Activated CD4-positive, alpha-beta memory T cell treated with anti-CD3 and anti-CD28 coated beads, Interleukin-2, amount 10 ng/mL, durations not matched to agents 7 days and 5 days (primary cell): ENCODE measurements around the gene GALR3. TPM values are rescaled to one million over a fixed set of nuclear protein-coding genes. Genes with fewer than 3 reads are reported as not detected.

Experiments
- CTCF ChIA-PET: fragments of 350-600 bp; sonication (Branson Sonifier 250); formaldehyde crosslinking; loops from one replicate; lab custom pipeline; 2021; ENCODE audit warnings: antibody characterized with exemption, inconsistent platforms; lab: Charles Lee
- POLR2A ChIA-PET: fragments of 350-600 bp; sonication (Branson Sonifier 250); formaldehyde crosslinking; loops from one replicate; lab custom pipeline; 2021; ENCODE audit warnings: antibody characterized with exemption; lab: Charles Lee
- DNase-seq: peaks from one replicate; pipeline ENCODE4 v3.0.0-alpha.2; 2020
- H3K27ac Mint-ChIP-seq: one replicate; pipeline ENCODE4 v1.8.0; 2021; ENCODE audit warnings: mild to moderate bottlenecking, mixed read lengths
- H3K27me3 Mint-ChIP-seq: one replicate; pipeline ENCODE4 v1.8.0; 2021; ENCODE audit warnings: mixed read lengths
- H3K36me3 Mint-ChIP-seq: one replicate; pipeline ENCODE4 v1.8.0; 2021; ENCODE audit warnings: low read depth, mixed read lengths
- H3K4me1 Mint-ChIP-seq: one replicate; pipeline ENCODE4 v1.8.0; 2021; ENCODE audit warnings: mixed read lengths
- H3K4me3 Mint-ChIP-seq: one replicate; pipeline ENCODE4 v1.8.0; 2021; ENCODE audit warnings: mild to moderate bottlenecking, mixed read lengths
- H3K9me3 Mint-ChIP-seq: one replicate; pipeline ENCODE4 v1.8.0; 2021; ENCODE audit warnings: mixed read lengths
- total RNA-seq, 2 experiments: library from RNA; stranded (reverse); gene quantifications; one replicate each; pipeline ENCODE4 v1.2.3, GENCODE V29; 2021

Gene GALR3
- total RNA-seq, 2 experiments from 2014 or later = not detected

GRCh38 chr22:37865510-37865909, 42.3 kb downstream of the GALR3 start:
- Mint-ChIP-seq H3K9me3 (no peaks in the 10 kb centered on the region), H3K27ac (no peak overlapping the region), H3K27me3 (no peaks in the 10 kb centered on the region), H3K4me3 (no peak overlapping the region), H3K36me3 (peaks cover 51% of the 10 kb centered on the region), H3K4me1 (no peaks in the 10 kb centered on the region)
- POLR2A ChIA-PET = interaction anchor here (1.0 to 1.1 kb wide), 2 partner anchors 21 to 31 kb away, joined by 3 read pairs; partner anchors contain the start of gene ANKRD54
- CTCF ChIA-PET = interaction anchor here (0.5 to 13.0 kb wide), 5 partner anchors 10 to 98 kb away, joined by 3 to 141 read pairs (median 4); no protein-coding TSS in a partner anchor
- DNase-seq = no peak

- Mint-ChIP-seq H3K36me3 (peaks cover 50% of the 10 kb centered on the region), H3K4me3 (no peak overlapping the region), H3K4me1 (no peaks in the 10 kb centered on the region), H3K27me3 (no peaks in the 10 kb centered on the region), H3K9me3 (no peaks in the 10 kb centered on the region), H3K27ac (no peak overlapping the region)
- no peak for DNase-seq
- ChIA-PET CTCF (no interaction called here), POLR2A (interaction anchor here (1.4 kb wide), 1 partner anchor 7 kb away, joined by 3 read pairs; no protein-coding TSS in a partner anchor)
Observed at GRCh38 chr22:37870273-37870672, 47.1 kb downstream of the GALR3 start.

Other genes starting within 250 kb of the GALR3 start
- gene LGALS2, start 243.3 kb upstream of the GALR3 start, total RNA-seq = not detected
- 10 to 100 TPM; 59.5 to 64.4 TPM for gene GGA1, start 214.5 kb upstream of the GALR3 start, total RNA-seq
- gene SH3BP1, start 183.7 kb upstream of the GALR3 start, total RNA-seq = 100 to 1,000 TPM; 161 to 162 TPM
- gene PDXP, start 164.7 kb upstream of the GALR3 start, total RNA-seq = 10 to 100 TPM; 19.1 to 21.6 TPM
- gene LGALS1, start 147.7 kb upstream of the GALR3 start, total RNA-seq = 1,000 to 10,000 TPM; 2,209 to 2,240 TPM
- 10 to 100 TPM; 36.6 to 36.9 TPM for gene NOL12, start 137.0 kb upstream of the GALR3 start, total RNA-seq
- gene TRIOBP, start 126.3 kb upstream of the GALR3 start, total RNA-seq = 10 to 100 TPM; 40.9 to 42.7 TPM
- gene GCAT, start 15.4 kb upstream of the GALR3 start, total RNA-seq = 10 to 100 TPM; 13.2 to 14.1 TPM
- 10 to 100 TPM; 22.1 TPM for gene ANKRD54, start 21.0 kb downstream of the GALR3 start, total RNA-seq
- gene EIF3L, start 26.0 kb downstream of the GALR3 start, total RNA-seq = 100 to 1,000 TPM; 331 to 348 TPM
- 10 to 100 TPM; 21.8 to 24.1 TPM for gene MICALL1, start 82.9 kb downstream of the GALR3 start, total RNA-seq
- gene C22orf23, start 130.2 kb downstream of the GALR3 start, total RNA-seq = not detected
- 10 to 100 TPM; 50.1 to 56.4 TPM for gene POLR2F, start 130.3 kb downstream of the GALR3 start, total RNA-seq
- not detected for gene SOX10, start 161.2 kb downstream of the GALR3 start, total RNA-seq
- 10 to 100 TPM; 11.4 to 12.7 TPM for gene PICK1, start 234.0 kb downstream of the GALR3 start, total RNA-seq